Gastrocnemius medialis (tissue), 4 donors: ENCODE data around the gene HPN. TPM values are rescaled to one million over a fixed set of nuclear protein-coding genes. Genes with fewer than 3 reads are reported as not detected.
"Not testable (repeated sequence)": the region's sequence is repeated elsewhere in the genome, so short reads cannot be mapped to it uniquely, and the experiment has no call there.

ENCODE experiments used
- ATAC-seq, 2 donors: fragments of 150-250 bp; one replicate each; pipeline ENCODE4 v1.9.1; 2016
- DNase-seq, 2 donors: peaks; one replicate each; pipeline ENCODE4 v3.0.0-alpha.2; 2019
- H3K27ac ChIP-seq, 4 donors: fragments of 200-600 bp; sonication (generic); 1 replicate in 1 of 4; 2 replicates in 3 of 4; pipeline ENCODE4 v1.5.1; 2016 to 2018; ENCODE audit warnings: mild to moderate bottlenecking in 2 of 4, moderate library complexity in 1 of 4
- H3K27me3 ChIP-seq, 3 donors: fragments of 200-600 bp; sonication (generic) in 2 of 3; 1 replicate in 1 of 3; 2 replicates in 2 of 3; pipeline versions ENCODE4 v1.5.1 to v1.6.0; 2016 to 2019; ENCODE audit warnings: mild to moderate bottlenecking in 1 of 3, moderate library complexity in 1 of 3
- H3K36me3 ChIP-seq, 2 donors: fragments of 200-600 bp; sonication (generic) in 1 of 2; one replicate each; pipeline ENCODE4 v1.5.1; 2017 to 2018
- H3K4me1 ChIP-seq, 2 donors: fragments of 200-600 bp; sonication (generic) in 1 of 2; one replicate each; pipeline ENCODE4 v1.5.1; 2016 to 2017; ENCODE audit warnings: mild to moderate bottlenecking in 2 of 2
- H3K4me3 ChIP-seq, 4 donors: fragments of 200-600 bp; sonication (generic) in 3 of 4; 1 replicate in 1 of 4; 2 replicates in 3 of 4; pipeline ENCODE4 v1.5.1; 2016 to 2019; ENCODE audit warnings: mild to moderate bottlenecking in 2 of 4
- H3K9me3 ChIP-seq, 3 donors: fragments of 200-600 bp; sonication (generic) in 2 of 3; 1 replicate in 1 of 3; 2 replicates in 2 of 3; pipeline ENCODE4 v1.5.1; 2016 to 2019
- POLR2A ChIP-seq, 2 donors: fragments of 450-650 bp; IDR thresholded peaks; one replicate each; pipeline ENCODE4 v1.6.1; 2017; ENCODE audit warnings: antibody characterized with exemption in 2 of 2, mild to moderate bottlenecking in 2 of 2, moderate library complexity in 2 of 2
- in situ Hi-C, 4 donors: fragments of 200-750 bp; cut with MboI; loops; one replicate each; pipeline versions ENCODE4 v1.15.0 to v1.8.0; 2017; ENCODE audit warnings: low sequenced_read_pairs in 4 of 4
- intact Hi-C: fragments of 100-400 bp; cut with DNase I; formaldehyde crosslinking; loops from one replicate; pipeline ENCODE4 v1.15.1; 2023; ENCODE audit warnings: low total_unique reads
- total RNA-seq, 4 donors: library from RNA; depleted of rRNA; stranded (reverse); fragments of >200 nt; gene quantifications; one replicate each; pipeline versions ENCODE4 v1.1.0 to v1.2.3, GENCODE V29; 2016
- TF ChIP-seq, protein P1 (sequence below), 5 experiments: fragments of 450-650 bp in 3 of 5; fragments of 200-600 bp in 2 of 5; sonication (generic) in 2 of 5; IDR thresholded peaks in 4 of 5; conservative IDR thresholded peaks in 1 of 5; 1 replicate in 4 of 5; 2 replicates in 1 of 5; pipeline ENCODE4 v1.5.1; 2016 to 2019; ENCODE audit warnings: antibody characterized with exemption in 5 of 5, mild to moderate bottlenecking in 3 of 5, moderate library complexity in 3 of 5

The HPN gene
- total RNA-seq, 4 donors from 2014 or later: 9.1 to 24.0 (median 17.1) TPM

- DNase-seq (no peak), ATAC-seq (no peak)
- Histone ChIP-seq H3K4me3 (no peak overlapping the region), H3K36me3 (peaks cover 0 to 51% of the 10 kb centered on the region in 2 donors), H3K4me1 (peaks cover 23 to 27% of the 10 kb centered on the region in 2 donors), H3K27me3 (no peaks in the 10 kb centered on the region), H3K9me3 (no peaks in the 10 kb centered on the region), H3K27ac (peak overlapping the region in 2 of 4 donors; percentile 90 to 97)
- TF ChIP-seq, protein P1, sequence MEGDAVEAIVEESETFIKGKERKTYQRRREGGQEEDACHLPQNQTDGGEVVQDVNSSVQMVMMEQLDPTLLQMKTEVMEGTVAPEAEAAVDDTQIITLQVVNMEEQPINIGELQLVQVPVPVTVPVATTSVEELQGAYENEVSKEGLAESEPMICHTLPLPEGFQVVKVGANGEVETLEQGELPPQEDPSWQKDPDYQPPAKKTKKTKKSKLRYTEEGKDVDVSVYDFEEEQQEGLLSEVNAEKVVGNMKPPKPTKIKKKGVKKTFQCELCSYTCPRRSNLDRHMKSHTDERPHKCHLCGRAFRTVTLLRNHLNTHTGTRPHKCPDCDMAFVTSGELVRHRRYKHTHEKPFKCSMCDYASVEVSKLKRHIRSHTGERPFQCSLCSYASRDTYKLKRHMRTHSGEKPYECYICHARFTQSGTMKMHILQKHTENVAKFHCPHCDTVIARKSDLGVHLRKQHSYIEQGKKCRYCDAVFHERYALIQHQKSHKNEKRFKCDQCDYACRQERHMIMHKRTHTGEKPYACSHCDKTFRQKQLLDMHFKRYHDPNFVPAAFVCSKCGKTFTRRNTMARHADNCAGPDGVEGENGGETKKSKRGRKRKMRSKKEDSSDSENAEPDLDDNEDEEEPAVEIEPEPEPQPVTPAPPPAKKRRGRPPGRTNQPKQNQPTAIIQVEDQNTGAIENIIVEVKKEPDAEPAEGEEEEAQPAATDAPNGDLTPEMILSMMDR (IDR thresholded peaks at IDR 0.05 in 4 of 5, conservative IDR thresholded peaks at IDR 0.05 in 1 of 5): no peak
- TF ChIP-seq POLR2A (IDR thresholded peaks at IDR 0.05): no peak
- in situ Hi-C loops (no loop called here), intact Hi-C loops (no loop called here)
Observed at GRCh38 chr19:35026418-35026817, 15.1 kb upstream of the HPN start.

GRCh38 chr19:35027009-35027408 lies 14.5 kb upstream of the HPN start:
- TF ChIP-seq, protein P1 (IDR thresholded peaks at IDR 0.05 in 4 of 5, conservative IDR thresholded peaks at IDR 0.05 in 1 of 5): no peak
- TF ChIP-seq POLR2A (IDR thresholded peaks at IDR 0.05): no peak
- peaks cover 0 to 45% of the 10 kb centered on the region in 2 donors for H3K36me3 ChIP-seq

GRCh38 chr19:35027851-35028599 lies 13.5 kb upstream of the HPN start:
- H3K27ac ChIP-seq: peak overlapping the region; percentile 87 to 97 (median 94)

More at GRCh38 chr19:35027009-35027408, 14.5 kb upstream of the HPN start:
- Histone ChIP-seq H3K4me3 (no peak overlapping the region), H3K27ac (peak overlapping the region; percentile 87 to 97 (median 94)), H3K27me3 (no peaks in the 10 kb centered on the region), H3K9me3 (no peaks in the 10 kb centered on the region), H3K4me1 (peaks cover 27 to 33% of the 10 kb centered on the region in 2 donors)
- in situ Hi-C loops (no loop called here), intact Hi-C loops (loop anchor here (1.0 kb wide), 1 partner anchor 27 kb away; the partner anchor contains the start of gene GRAMD1A)
- DNase-seq (no peak), ATAC-seq (no peak)

DNA sequence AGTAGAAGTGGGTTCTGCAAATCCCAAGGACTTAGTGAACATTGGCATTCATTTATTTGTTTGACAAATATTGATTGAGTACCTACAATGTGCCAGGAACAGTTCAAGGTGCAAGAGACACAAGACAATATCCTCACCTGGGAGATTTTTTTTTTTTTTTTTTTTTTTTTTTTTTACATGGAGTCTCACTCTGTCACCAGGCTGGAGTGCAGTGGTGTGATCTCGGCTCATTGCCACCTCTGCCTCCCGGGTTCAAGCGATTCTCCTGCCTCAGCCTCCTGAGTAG lies 13.0 kb upstream of the HPN start:
- Histone ChIP-seq H3K36me3 (peaks cover 0 to 35% of the 10 kb centered on the region in 2 donors), H3K4me1 (peaks cover 42 to 44% of the 10 kb centered on the region in 2 donors), H3K27ac (peak overlapping the region; percentile 87 to 97 (median 94))
- ATAC-seq, DNase-seq, H3K27me3 ChIP-seq, H3K9me3 ChIP-seq, H3K4me3 ChIP-seq, in situ Hi-C loops: not testable (repeated sequence)
- intact Hi-C loops: loop anchor here (1.0 kb wide), 1 partner anchor 39 kb away; no protein-coding TSS in a partner anchor

More at GRCh38 chr19:35027851-35028599, 13.5 kb upstream of the HPN start:
- in situ Hi-C loops (no loop called here), intact Hi-C loops (loop anchor here (1.0 kb wide), 2 partner anchors 28 to 39 kb away; partner anchors contain the start of gene GRAMD1A)
- no peak overlapping the region for H3K4me3 ChIP-seq
- peak; percentile 70 to 73 for ATAC-seq
- TF ChIP-seq POLR2A (IDR thresholded peaks at IDR 0.05): no peak
- TF ChIP-seq, protein P1 (IDR thresholded peaks at IDR 0.05 in 4 of 5, conservative IDR thresholded peaks at IDR 0.05 in 1 of 5): peak in 3 of 5 experiments; percentile 39 to 59 (median 45)
- peaks cover 0 to 37% of the 10 kb centered on the region in 2 donors for H3K36me3 ChIP-seq
- H3K27me3 ChIP-seq: no peaks in the 10 kb centered on the region
- no peaks in the 10 kb centered on the region for H3K9me3 ChIP-seq
- peaks cover 37 to 42% of the 10 kb centered on the region in 2 donors for H3K4me1 ChIP-seq
- peak; percentile 85 to 95 for DNase-seq

GRCh38 chr19:35029275-35029736 lies 12.2 kb upstream of the HPN start:
- in situ Hi-C loops, intact Hi-C loops, ATAC-seq, H3K27me3 ChIP-seq, H3K9me3 ChIP-seq, DNase-seq: not testable (repeated sequence)
- Histone ChIP-seq H3K27ac (peak overlapping the region; percentile 87 to 97 (median 94)), H3K36me3 (peaks cover 0 to 35% of the 10 kb centered on the region in 2 donors), H3K4me3 (peak overlapping the region in 1 of 4 donors; percentile 70), H3K4me1 (peaks cover 50 to 52% of the 10 kb centered on the region in 2 donors)
